Large intestine (tissue), 3 donors: ENCODE results near the gene NUTM2G. TPM values are rescaled to one million over a fixed set of nuclear protein-coding genes. Genes with fewer than 3 reads are reported as not detected.
"Not testable (repeated sequence)": the region's sequence is repeated elsewhere in the genome, so short reads cannot be mapped to it uniquely, and the experiment has no call there.

Source experiments
- DNase-seq, 2 donors: peaks; one replicate each; pipeline versions ENCODE4 v3.0.0 to v3.0.0-alpha.2; 2013
- H3K27ac ChIP-seq: one replicate; pipeline ENCODE4 v1.5.1; 2013; ENCODE audit warnings: low read length
- H3K27me3 ChIP-seq: 2 replicates; pipeline ENCODE4 v1.6.1; 2013; ENCODE audit warnings: low read length; ENCODE audit not compliant: control insufficient read depth, insufficient read depth
- H3K36me3 ChIP-seq: 2 replicates; pipeline ENCODE4 v1.6.1; 2013; ENCODE audit warnings: low read length; ENCODE audit not compliant: control insufficient read depth, insufficient read depth
- H3K4me1 ChIP-seq: one replicate; pipeline ENCODE4 v1.6.1; 2013; ENCODE audit warnings: low read length; ENCODE audit not compliant: control insufficient read depth, insufficient read depth
- H3K4me3 ChIP-seq: one replicate; pipeline ENCODE4 v1.5.1; 2013; ENCODE audit warnings: low read length
- H3K9me3 ChIP-seq: one replicate; pipeline ENCODE4 v1.6.1; 2013; ENCODE audit warnings: mild to moderate bottlenecking, low read depth, low read length, moderate library complexity; ENCODE audit not compliant: control insufficient read depth
- WGBS: methylation state at CpG from one replicate; pipeline ENCODE4 v1.1.5; 2013; ENCODE audit warnings: low lambda C conversion rate; ENCODE audit not compliant: insufficient coverage; 5-methylcytosine and 5-hydroxymethylcytosine counted together
- polyA plus RNA-seq: library from polyadenylated mRNA; unstranded; fragments of 120-200 nt; gene quantifications from one replicate; pipeline ENCODE4 v1.2.1, GENCODE V29; 2013

NUTM2G gene
- polyA plus RNA-seq, 1 donor: 0.88 TPM

DNA sequence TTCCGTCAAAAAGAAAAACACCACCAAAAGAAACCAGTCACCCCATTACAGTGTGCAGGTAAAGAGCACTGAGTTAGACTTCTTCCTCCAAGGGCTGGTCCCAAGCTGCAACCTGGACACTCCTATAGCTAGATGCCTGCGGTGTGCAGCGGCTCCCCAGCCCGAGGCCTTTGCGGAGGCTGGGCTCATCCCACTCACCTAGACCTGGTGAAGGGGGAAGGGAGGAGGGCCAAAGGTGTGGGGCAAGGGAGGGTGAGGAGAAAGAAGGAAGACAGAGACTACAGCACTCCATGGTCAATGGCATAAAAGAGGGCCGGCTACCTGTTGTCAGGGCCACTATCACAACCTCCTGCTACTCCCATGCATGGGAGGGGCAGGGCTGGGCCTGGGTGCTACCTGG is 12.1 kb upstream of the NUTM2G start:
- H3K27ac ChIP-seq, H3K9me3 ChIP-seq, H3K27me3 ChIP-seq, DNase-seq, H3K4me1 ChIP-seq, H3K4me3 ChIP-seq, H3K36me3 ChIP-seq: not testable (repeated sequence)
- WGBS: no CpG with 5 or more reads among the region's 6 CpGs

- H3K36me3 ChIP-seq, H3K4me1 ChIP-seq, H3K9me3 ChIP-seq, H3K27ac ChIP-seq, H3K27me3 ChIP-seq, DNase-seq, H3K4me3 ChIP-seq: not testable (repeated sequence)
- no CpG with 5 or more reads among the region's 6 CpGs for WGBS
Observed at GRCh38 chr9:96918550-96918949, 10.1 kb upstream of the NUTM2G start.

DNA sequence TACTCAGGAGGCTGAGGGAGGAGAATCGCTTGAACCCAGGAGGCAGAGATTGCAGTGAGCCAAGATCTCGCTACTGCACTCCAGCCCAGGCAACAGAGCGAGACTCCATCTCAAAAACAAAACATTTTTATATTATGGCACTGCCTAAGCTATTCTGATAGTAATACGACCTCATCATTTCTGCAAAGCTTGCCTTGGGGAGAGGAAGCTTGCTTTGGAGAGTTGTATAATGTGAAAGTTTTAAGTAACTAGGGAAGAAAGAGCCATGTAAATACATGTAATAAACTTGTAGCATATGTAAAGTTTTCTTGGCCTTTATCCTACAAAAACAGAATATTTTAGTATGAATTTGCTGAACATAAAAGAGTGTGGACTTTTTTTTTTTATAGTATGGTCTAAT is 7.8 kb upstream of the NUTM2G start:
- not testable (repeated sequence) for H3K9me3 ChIP-seq, H3K4me3 ChIP-seq, H3K27me3 ChIP-seq, DNase-seq, H3K36me3 ChIP-seq, H3K4me1 ChIP-seq, H3K27ac ChIP-seq
- no CpG with 5 or more reads among the region's 4 CpGs for WGBS

GRCh38 chr9:96925587-96925986 is 3.1 kb upstream of the NUTM2G start:
- not testable (repeated sequence) for H3K36me3 ChIP-seq, H3K27me3 ChIP-seq, H3K27ac ChIP-seq, H3K4me3 ChIP-seq, H3K9me3 ChIP-seq, H3K4me1 ChIP-seq, DNase-seq
- WGBS: no CpG with 5 or more reads among the region's 5 CpGs

GRCh38 chr9:96931665-96932064 is 3.0 kb downstream of the NUTM2G start:
- H3K36me3 ChIP-seq: not testable (repeated sequence)
- peak; percentile 17 to 27 for DNase-seq

DNA sequence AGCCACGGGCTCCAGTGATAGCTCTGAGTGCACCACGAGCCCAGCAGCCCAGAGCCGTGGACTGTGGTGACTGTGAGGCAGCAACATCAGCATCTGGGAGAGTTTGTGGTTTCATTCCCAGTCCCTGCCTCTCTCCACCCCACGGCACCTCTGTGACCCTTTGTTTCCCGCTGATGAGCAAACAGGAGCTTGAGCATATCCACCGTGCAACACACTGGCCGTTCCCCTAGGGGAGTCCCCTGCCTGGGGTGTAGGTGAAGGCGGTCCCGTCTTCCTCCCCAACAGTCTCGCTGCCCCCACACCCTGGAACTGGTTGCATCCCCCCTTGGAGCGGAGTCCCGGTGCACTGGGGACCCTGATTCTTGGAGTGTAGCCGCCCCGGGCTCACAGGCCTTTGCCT is 5.5 kb downstream of the NUTM2G start:
- H3K4me1 ChIP-seq, H3K36me3 ChIP-seq, H3K27ac ChIP-seq, DNase-seq, H3K9me3 ChIP-seq, H3K4me3 ChIP-seq, H3K27me3 ChIP-seq: not testable (repeated sequence)
- WGBS: no CpG with 5 or more reads among the region's 14 CpGs

More at GRCh38 chr9:96931665-96932064, 3.0 kb downstream of the NUTM2G start:
- not testable (repeated sequence) for H3K4me3 ChIP-seq, H3K27me3 ChIP-seq, H3K9me3 ChIP-seq, H3K4me1 ChIP-seq, H3K27ac ChIP-seq
- WGBS: no CpG with 5 or more reads among the region's 13 CpGs

DNA sequence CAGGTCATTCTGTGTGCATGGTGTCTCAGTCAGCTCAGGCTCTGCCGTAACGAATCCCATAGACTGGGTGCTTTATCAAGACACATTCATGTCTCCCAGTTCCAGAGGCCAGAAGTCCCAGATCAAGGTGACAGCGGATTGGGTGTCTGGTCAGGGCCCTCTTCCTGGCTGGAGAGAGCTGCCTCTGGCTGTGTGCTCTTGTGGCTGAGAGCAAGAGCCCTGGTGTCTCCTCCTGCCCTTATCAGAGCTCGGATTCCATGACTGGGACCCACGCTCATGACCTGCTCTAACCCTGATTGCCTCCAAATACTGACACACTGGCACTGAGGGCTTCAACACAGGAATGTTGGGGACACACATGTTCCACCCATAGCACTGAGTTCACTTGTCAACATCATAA is 6.1 kb downstream of the NUTM2G start:
- not testable (repeated sequence) for H3K27ac ChIP-seq, H3K4me1 ChIP-seq, H3K9me3 ChIP-seq, DNase-seq, H3K36me3 ChIP-seq, H3K27me3 ChIP-seq, H3K4me3 ChIP-seq
- WGBS: no CpG with 5 or more reads among the region's 5 CpGs

DNA sequence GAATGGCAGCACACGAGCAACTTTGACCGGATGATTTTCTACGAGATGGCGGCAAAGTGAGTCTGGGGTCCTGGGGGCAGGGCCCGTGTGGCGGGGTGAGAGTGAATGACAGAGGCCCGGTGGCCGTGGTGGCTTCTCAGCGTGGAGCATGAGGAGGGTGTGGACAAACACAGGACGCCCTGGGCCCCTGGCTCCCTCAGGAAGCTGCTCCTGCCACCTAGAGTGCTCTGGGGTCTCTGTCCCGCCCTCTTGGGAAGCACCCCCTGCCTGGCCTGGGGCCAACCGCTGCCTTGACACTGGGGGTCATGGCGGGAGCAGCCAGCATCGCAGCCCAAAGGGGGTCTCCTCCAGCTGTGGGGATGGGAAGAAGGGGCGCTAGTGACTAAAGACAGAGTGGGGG is 6.8 kb downstream of the NUTM2G start:
- not testable (repeated sequence) for H3K4me3 ChIP-seq, H3K9me3 ChIP-seq, DNase-seq, H3K36me3 ChIP-seq, H3K27ac ChIP-seq, H3K4me1 ChIP-seq, H3K27me3 ChIP-seq
- WGBS: no CpG with 5 or more reads among the region's 15 CpGs

DNA sequence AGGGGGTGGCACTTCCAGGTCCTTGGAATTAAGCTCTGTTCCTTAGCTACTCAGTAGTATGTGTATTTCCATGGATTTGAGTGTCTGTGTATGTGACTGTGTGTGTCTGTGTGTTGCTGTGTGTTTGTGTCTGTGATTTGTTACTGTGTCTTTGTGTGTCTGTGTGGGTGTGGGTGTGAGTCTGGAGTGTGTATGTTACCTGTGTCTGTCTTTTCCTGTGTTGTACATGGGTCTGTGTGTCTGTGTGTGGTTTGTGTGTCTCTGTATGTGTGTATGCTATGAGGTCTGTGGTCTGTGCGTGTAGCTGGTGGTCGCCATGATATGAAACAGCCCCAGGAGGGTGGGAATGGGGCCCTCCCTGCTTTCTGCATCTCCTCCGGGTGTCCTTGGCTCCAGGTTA is 8.8 kb downstream of the NUTM2G start:
- not testable (repeated sequence) for H3K9me3 ChIP-seq, H3K4me3 ChIP-seq, H3K36me3 ChIP-seq, H3K27me3 ChIP-seq, DNase-seq, H3K27ac ChIP-seq, H3K4me1 ChIP-seq
- WGBS: no CpG with 5 or more reads among the region's 3 CpGs

DNA sequence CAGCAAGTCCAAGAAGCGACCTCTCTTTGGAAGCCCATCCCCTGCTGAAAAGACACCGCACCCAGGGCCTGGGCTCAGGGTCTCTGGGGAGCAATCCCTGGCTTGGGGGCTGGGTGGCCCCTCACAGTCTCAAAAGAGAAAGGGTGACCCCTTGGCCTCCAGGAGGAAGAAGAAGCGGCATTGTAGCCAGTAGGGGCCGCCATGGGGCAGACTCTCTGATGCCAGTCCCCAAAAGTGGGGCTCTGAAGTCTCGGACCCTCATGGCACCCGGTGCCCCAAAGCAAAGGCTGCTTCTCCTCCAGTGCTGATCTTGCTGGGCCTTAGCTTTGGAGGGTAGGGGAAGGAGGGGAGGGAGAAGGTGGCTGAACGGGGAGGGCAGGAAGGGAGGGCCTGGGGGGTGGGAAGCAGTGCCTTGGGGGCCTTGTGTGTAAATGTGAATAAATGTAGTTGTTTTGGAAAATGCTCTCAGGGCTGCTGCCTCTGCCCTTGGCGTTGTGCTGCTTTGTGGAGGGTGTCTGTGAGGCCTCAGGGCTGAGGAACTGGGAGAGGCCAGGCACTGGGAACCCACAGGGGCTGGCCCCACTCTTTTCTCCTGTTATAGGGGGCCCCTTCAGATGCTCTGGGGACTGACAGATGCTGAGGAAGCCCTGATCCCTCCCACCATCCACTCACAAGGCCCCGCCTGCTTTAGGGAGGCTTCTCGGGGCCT is 10.5 kb downstream of the NUTM2G start:
- not testable (repeated sequence) for H3K9me3 ChIP-seq, H3K4me1 ChIP-seq, H3K27ac ChIP-seq, H3K36me3 ChIP-seq, H3K27me3 ChIP-seq, H3K4me3 ChIP-seq, DNase-seq
- no CpG with 5 or more reads among the region's 10 CpGs for WGBS

DNA sequence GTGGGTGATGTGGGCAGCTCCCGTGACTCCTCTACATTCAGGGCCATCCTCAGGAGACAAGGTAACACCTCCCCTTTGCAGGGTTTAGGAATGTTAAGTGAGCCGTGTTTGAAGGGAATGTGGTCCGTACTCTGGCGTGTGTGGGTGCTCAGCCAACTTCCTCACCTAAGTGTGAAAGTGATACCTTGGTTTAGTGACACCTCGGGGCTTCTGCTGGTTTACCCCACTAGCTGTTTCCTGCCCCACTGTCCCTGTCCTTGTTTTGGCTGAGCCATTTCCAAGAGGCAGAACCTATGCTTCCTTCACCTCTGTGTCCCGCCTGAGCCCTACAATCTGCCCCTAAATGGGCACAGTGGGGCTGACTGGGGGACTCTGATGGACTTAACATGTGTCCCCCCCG is 12.3 kb downstream of the NUTM2G start:
- not testable (repeated sequence) for H3K4me1 ChIP-seq, DNase-seq, H3K4me3 ChIP-seq, H3K36me3 ChIP-seq, H3K27me3 ChIP-seq, H3K9me3 ChIP-seq, H3K27ac ChIP-seq
- no CpG with 5 or more reads among the region's 7 CpGs for WGBS
